Hepatocyte (in vitro differentiated cells): ENCODE measurements around the gene PCDH8.

Experiments used
- EZH2 ChIP-seq: fragments of 200-600 bp; sonication (generic); IDR thresholded peaks from 2 replicates; pipeline ENCODE4 v1.6.1; 2016; ENCODE audit warnings: antibody characterized with exemption, mild to moderate bottlenecking, borderline replicate concordance
- EZH2phosphoT487 ChIP-seq: fragments of 200-600 bp; sonication (generic); IDR thresholded peaks from one replicate; pipeline ENCODE4 v1.6.1; 2018; ENCODE audit warnings: antibody characterized with exemption, mild to moderate bottlenecking, low read depth, moderate library complexity; ENCODE audit not compliant: unreplicated experiment, severe bottlenecking
- TF ChIP-seq, protein P1 (sequence below): fragments of 200-600 bp; sonication (generic); IDR thresholded peaks from 2 replicates; pipeline ENCODE4 v1.5.1; 2016; ENCODE audit warnings: antibody characterized with exemption, mild to moderate bottlenecking; ENCODE audit not compliant: poor library complexity

- TF ChIP-seq, protein P1, sequence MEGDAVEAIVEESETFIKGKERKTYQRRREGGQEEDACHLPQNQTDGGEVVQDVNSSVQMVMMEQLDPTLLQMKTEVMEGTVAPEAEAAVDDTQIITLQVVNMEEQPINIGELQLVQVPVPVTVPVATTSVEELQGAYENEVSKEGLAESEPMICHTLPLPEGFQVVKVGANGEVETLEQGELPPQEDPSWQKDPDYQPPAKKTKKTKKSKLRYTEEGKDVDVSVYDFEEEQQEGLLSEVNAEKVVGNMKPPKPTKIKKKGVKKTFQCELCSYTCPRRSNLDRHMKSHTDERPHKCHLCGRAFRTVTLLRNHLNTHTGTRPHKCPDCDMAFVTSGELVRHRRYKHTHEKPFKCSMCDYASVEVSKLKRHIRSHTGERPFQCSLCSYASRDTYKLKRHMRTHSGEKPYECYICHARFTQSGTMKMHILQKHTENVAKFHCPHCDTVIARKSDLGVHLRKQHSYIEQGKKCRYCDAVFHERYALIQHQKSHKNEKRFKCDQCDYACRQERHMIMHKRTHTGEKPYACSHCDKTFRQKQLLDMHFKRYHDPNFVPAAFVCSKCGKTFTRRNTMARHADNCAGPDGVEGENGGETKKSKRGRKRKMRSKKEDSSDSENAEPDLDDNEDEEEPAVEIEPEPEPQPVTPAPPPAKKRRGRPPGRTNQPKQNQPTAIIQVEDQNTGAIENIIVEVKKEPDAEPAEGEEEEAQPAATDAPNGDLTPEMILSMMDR, result no peak
- TF ChIP-seq EZH2, result no peak
- TF ChIP-seq EZH2phosphoT487, result no peak
These were observed 49.5 kb downstream of the PCDH8 start for GRCh38 chr13:52798770-52799430.
